Measurements from ENCODE around the gene HIVEP3. TPM values are rescaled to one million over a fixed set of nuclear protein-coding genes. Genes with fewer than 3 reads are reported as not detected.

Gene HIVEP3
- total and polyA plus RNA-seq, 4 experiments from 2014 or later: 8.2 to 12.8 (median 10.8) TPM

DNA sequence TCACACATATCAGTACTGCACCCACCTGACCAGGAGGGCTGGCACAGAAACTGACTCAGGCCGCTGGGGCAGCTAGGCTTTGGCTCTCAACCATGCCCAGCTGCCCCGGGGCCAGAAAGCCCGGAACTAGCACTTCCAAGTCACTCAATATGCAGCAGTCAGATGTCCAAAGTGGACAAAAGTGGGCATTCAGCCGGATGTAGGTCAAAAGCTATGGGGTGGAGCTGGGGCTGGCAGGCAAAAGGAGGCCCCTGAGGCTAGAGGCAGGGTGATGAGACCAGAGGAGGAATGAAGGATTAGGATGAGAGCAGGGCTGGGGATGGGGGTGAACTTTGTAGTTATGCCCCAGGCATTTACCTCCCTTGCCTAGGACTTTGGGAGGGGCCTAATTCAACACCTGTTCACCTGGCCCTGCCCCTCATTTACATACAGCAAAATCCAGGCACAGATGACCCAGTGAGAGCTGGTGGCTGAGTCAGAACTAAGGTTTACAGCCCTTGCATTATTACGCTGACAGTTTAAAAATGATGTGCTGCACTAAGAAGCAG lies 403.5 kb downstream of the HIVEP3 start:
- Mint-ChIP-seq H3K4me1 (peaks cover 0 to 6% (median 5%) of the 10 kb centered on the region in 4 donors), H3K27ac (no peak overlapping the region), H3K27me3 (no peaks in the 10 kb centered on the region), H3K4me3 (no peak overlapping the region), H3K36me3 (peaks cover 13 to 16% of the 10 kb centered on the region in 2 donors), H3K9me3 (no peaks in the 10 kb centered on the region)
- peak in 1 of 5 donors; percentile 5 for DNase-seq
- no peak overlapping the region for H3K4me3 ChIP-seq (ENCODE audit: low read length in 2 of 2)
- H3K4me1 ChIP-seq (ENCODE audit: insufficient read depth, low read length): peaks cover 4% of the 10 kb centered on the region
- intact Hi-C loops (cut with micrococcal nuclease): no loop called here
- POLR2A ChIA-PET (ENCODE audit: partially characterized antibody): no interaction called here
- CTCF ChIA-PET (ENCODE audit: partially characterized antibody): interaction anchor here (0.9 to 1.9 kb wide), 6 partner anchors 8 to 659 kb away, joined by 3 to 6 read pairs (median 4); no protein-coding TSS in a partner anchor
- H3K27me3 ChIP-seq (ENCODE audit: insufficient read depth, low read length): no peaks in the 10 kb centered on the region
- no peaks in the 10 kb centered on the region for H3K36me3 ChIP-seq (ENCODE audit: insufficient read depth, low read length)
- no peak overlapping the region for H3K27ac ChIP-seq (ENCODE audit: low read depth, low read length)
- H3K9me3 ChIP-seq (ENCODE audit: control insufficient read depth in 1 of 2, low read length in 2 of 2): no peaks in the 10 kb centered on the region

DNA sequence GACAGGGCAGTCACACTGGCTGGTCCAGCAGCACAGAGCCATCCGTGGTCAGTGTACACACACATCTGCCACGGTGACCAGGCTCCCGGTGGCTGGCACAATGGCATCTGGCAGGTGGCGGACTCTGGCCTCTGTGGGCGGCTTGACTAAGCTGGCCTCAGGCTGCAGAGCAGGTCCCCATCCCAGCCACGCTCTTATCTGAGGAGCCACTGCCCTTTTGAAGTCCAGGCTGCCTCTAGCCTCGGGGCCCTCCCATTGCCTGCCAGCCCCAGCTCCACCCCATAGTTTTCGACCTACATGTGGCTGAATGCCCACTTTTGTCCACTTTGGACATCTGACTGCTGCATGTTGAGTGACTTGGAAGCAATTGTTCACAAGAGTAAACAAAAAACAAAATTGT lies 404.3 kb downstream of the HIVEP3 start:
- intact Hi-C loops (cut with micrococcal nuclease): no loop called here
- H3K27ac Mint-ChIP-seq: no peak overlapping the region
- no peaks in the 10 kb centered on the region for H3K9me3 Mint-ChIP-seq
- H3K27me3 Mint-ChIP-seq: no peaks in the 10 kb centered on the region
- Histone ChIP-seq H3K36me3 (ENCODE audit: insufficient read depth, low read length) (no peaks in the 10 kb centered on the region), H3K27ac (ENCODE audit: low read depth, low read length) (no peak overlapping the region), H3K4me3 (ENCODE audit: low read length in 2 of 2) (no peak overlapping the region), H3K27me3 (ENCODE audit: insufficient read depth, low read length) (no peaks in the 10 kb centered on the region), H3K4me1 (ENCODE audit: insufficient read depth, low read length) (peaks cover 4% of the 10 kb centered on the region), H3K9me3 (ENCODE audit: control insufficient read depth in 1 of 2, low read length in 2 of 2) (no peaks in the 10 kb centered on the region)
- ChIA-PET POLR2A (ENCODE audit: partially characterized antibody) (no interaction called here), CTCF (ENCODE audit: partially characterized antibody) (interaction anchor here (1.3 to 1.5 kb wide), 2 partner anchors 22 to 355 kb away, joined by 4 read pairs; no protein-coding TSS in a partner anchor)
- H3K4me1 Mint-ChIP-seq: peaks cover 0 to 6% (median 5%) of the 10 kb centered on the region in 4 donors
- no peak for DNase-seq
- H3K4me3 Mint-ChIP-seq: no peak overlapping the region
- peaks cover 14 to 15% of the 10 kb centered on the region in 2 donors for H3K36me3 Mint-ChIP-seq

DNA sequence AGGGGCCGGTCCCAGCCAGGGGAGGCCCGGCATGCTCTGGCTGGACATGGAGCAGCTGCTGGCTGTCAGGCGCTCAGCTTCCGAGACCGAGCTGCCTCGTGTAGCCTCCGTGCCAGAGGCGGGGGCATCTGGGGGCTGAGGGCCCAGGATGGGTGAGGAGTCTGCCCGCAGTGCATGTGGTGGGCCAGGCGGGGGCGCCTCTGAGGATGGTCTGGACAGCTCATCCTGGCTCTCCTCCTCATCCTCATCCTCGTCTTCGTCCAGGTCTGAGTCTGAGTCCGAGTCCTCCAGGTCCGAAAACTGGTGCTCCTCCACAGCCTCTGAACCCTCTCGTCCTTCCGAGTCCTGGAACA lies 405.4 kb downstream of the HIVEP3 start:
- Histone ChIP-seq H3K27me3 (ENCODE audit: insufficient read depth, low read length) (no peaks in the 10 kb centered on the region), H3K36me3 (ENCODE audit: insufficient read depth, low read length) (no peaks in the 10 kb centered on the region), H3K4me1 (ENCODE audit: insufficient read depth, low read length) (peaks cover 4% of the 10 kb centered on the region), H3K27ac (ENCODE audit: low read depth, low read length) (no peak overlapping the region), H3K9me3 (ENCODE audit: control insufficient read depth in 1 of 2, low read length in 2 of 2) (no peaks in the 10 kb centered on the region), H3K4me3 (ENCODE audit: low read length in 2 of 2) (no peak overlapping the region)
- H3K4me3 Mint-ChIP-seq: no peak overlapping the region
- H3K4me1 Mint-ChIP-seq: peaks cover 0 to 6% (median 5%) of the 10 kb centered on the region in 4 donors
- H3K27me3 Mint-ChIP-seq: no peaks in the 10 kb centered on the region
- POLR2A ChIA-PET (ENCODE audit: partially characterized antibody): no interaction called here
- H3K9me3 Mint-ChIP-seq: no peaks in the 10 kb centered on the region
- CTCF ChIA-PET (ENCODE audit: partially characterized antibody): no interaction called here
- intact Hi-C loops (cut with micrococcal nuclease): no loop called here
- H3K27ac Mint-ChIP-seq: no peak overlapping the region
- H3K36me3 Mint-ChIP-seq: peaks cover 14 to 15% of the 10 kb centered on the region in 2 donors
- DNase-seq: no peak

DNA sequence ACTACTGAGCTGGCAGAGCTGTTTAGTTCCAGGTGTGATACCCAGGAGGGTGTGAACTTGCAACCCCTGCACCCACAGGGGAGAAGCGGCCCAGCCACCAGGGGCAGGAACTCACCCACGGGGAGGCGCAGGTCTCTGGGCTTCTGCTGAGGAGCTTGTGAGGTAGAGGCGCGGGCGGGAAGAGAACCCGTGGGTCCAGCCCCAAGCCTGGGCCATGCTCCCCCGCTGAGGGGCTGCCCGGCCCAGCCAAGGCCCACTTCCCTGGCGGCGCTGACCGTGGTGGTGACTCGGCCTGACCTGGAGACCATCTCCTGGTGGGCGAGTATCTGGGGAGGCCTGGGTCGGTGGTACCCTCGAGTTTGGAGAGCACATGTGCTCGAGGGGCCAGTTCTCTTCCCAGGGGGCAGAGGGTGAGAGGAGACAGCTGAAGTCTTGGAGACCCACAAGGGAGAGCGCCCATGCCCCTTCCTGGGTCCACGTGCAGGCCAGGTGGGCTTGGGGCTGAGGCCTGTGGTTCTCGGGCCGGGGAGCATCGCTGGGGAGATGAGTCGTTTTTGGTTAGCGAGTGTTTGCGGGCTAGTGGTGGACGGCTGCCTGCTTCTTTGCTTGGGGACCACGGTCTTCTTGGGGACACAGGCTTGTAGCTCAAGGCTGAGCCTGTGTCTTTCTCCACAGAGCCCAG lies 405.9 kb downstream of the HIVEP3 start:
- CTCF ChIA-PET (ENCODE audit: partially characterized antibody): no interaction called here
- intact Hi-C loops (cut with micrococcal nuclease): no loop called here

DNA sequence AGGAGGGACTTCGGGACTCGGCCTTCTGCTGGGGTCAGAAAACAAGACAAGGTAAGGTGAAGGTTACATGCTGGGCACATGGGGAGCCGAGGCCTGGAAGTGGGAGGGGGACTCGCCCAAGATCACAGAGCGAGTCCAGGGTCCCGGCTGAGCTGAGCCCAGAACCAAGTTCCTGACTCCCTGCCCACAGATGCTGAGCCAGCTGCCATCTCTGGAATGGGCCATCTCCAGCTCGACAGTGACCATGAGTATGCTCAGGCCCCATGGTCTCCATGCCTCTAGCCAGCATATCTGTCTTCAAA lies 407.5 kb downstream of the HIVEP3 start:
- intact Hi-C loops (cut with micrococcal nuclease): no loop called here
- no peaks in the 10 kb centered on the region for H3K36me3 ChIP-seq (ENCODE audit: insufficient read depth, low read length)
- Mint-ChIP-seq H3K36me3 (peaks cover 11 to 14% of the 10 kb centered on the region in 2 donors), H3K4me1 (peaks cover 0 to 1% (median 0%) of the 10 kb centered on the region in 4 donors), H3K27me3 (no peaks in the 10 kb centered on the region), H3K4me3 (no peak overlapping the region), H3K27ac (no peak overlapping the region), H3K9me3 (no peaks in the 10 kb centered on the region)
- peaks cover under 1% of the 10 kb centered on the region for H3K4me1 ChIP-seq (ENCODE audit: insufficient read depth, low read length)
- H3K4me3 ChIP-seq (ENCODE audit: low read length in 2 of 2): no peak overlapping the region
- no peak for DNase-seq
- no peak overlapping the region for H3K27ac ChIP-seq (ENCODE audit: low read depth, low read length)
- no peaks in the 10 kb centered on the region for H3K9me3 ChIP-seq (ENCODE audit: control insufficient read depth in 1 of 2, low read length in 2 of 2)
- ChIA-PET POLR2A (ENCODE audit: partially characterized antibody) (no interaction called here), CTCF (ENCODE audit: partially characterized antibody) (no interaction called here)
- no peaks in the 10 kb centered on the region for H3K27me3 ChIP-seq (ENCODE audit: insufficient read depth, low read length)

More for the DNA sequence above, 405.9 kb downstream of the HIVEP3 start:
- H3K4me3 ChIP-seq (ENCODE audit: low read length in 2 of 2): no peak overlapping the region
- H3K27ac ChIP-seq (ENCODE audit: low read depth, low read length): no peak overlapping the region
- POLR2A ChIA-PET (ENCODE audit: partially characterized antibody): no interaction called here
- no peaks in the 10 kb centered on the region for H3K27me3 ChIP-seq (ENCODE audit: insufficient read depth, low read length)
- peaks cover 12 to 14% of the 10 kb centered on the region in 2 donors for H3K36me3 Mint-ChIP-seq
- peaks cover 0 to 6% (median 5%) of the 10 kb centered on the region in 4 donors for H3K4me1 Mint-ChIP-seq
- no peaks in the 10 kb centered on the region for H3K9me3 Mint-ChIP-seq
- no peaks in the 10 kb centered on the region for H3K9me3 ChIP-seq (ENCODE audit: control insufficient read depth in 1 of 2, low read length in 2 of 2)
- no peaks in the 10 kb centered on the region for H3K27me3 Mint-ChIP-seq
- no peak for DNase-seq
- H3K4me1 ChIP-seq (ENCODE audit: insufficient read depth, low read length): peaks cover 4% of the 10 kb centered on the region
- H3K36me3 ChIP-seq (ENCODE audit: insufficient read depth, low read length): no peaks in the 10 kb centered on the region
- no peak overlapping the region for H3K27ac Mint-ChIP-seq
- H3K4me3 Mint-ChIP-seq: no peak overlapping the region

DNA sequence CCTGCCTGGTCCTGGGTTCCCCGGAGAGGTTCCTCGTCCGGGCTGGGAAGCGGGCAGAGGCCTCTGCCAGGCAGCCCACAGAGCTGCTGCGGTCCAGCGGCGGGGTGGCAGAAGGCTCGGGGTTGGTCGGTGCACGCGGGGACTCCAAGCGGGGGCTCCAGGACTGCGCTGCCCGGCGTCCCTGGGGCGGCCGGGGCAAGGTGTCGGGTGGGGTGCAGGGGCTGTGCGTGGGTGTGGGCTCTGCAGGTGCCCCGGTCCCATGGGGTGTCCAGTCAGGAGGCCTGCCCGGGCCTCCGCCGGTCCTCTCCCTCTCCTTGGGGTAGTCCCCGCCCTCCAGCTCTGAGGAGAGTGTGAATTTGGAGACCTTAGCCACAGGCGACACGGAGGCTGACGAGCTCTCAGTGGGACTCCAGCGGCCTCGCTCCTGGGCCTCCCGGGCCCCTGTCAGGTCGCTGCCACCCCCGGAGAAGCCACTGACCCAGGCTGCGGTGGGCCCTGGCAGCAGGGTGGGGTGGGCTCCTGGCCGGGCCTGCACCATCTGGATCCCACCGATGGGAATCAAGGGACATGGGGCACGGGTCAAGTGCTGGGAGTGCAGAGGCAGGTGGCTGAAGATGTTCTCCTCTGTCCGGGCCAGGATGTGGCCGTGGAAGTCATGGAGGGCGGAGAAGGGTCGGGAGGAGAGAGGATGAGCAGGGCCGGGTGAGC lies 408.0 kb downstream of the HIVEP3 start:
- no peak overlapping the region for H3K27ac ChIP-seq (ENCODE audit: low read depth, low read length)
- Mint-ChIP-seq H3K4me3 (no peak overlapping the region), H3K36me3 (peaks cover 11 to 14% of the 10 kb centered on the region in 2 donors), H3K9me3 (no peaks in the 10 kb centered on the region), H3K4me1 (peaks cover 0 to 1% (median 0%) of the 10 kb centered on the region in 4 donors), H3K27me3 (no peaks in the 10 kb centered on the region), H3K27ac (no peak overlapping the region)
- H3K4me3 ChIP-seq (ENCODE audit: low read length in 2 of 2): no peak overlapping the region
- DNase-seq: no peak
- H3K27me3 ChIP-seq (ENCODE audit: insufficient read depth, low read length): no peaks in the 10 kb centered on the region
- POLR2A ChIA-PET (ENCODE audit: partially characterized antibody): no interaction called here
- intact Hi-C loops (cut with micrococcal nuclease): no loop called here
- H3K4me1 ChIP-seq (ENCODE audit: insufficient read depth, low read length): no peaks in the 10 kb centered on the region
- H3K36me3 ChIP-seq (ENCODE audit: insufficient read depth, low read length): no peaks in the 10 kb centered on the region
- CTCF ChIA-PET (ENCODE audit: partially characterized antibody): no interaction called here
- no peaks in the 10 kb centered on the region for H3K9me3 ChIP-seq (ENCODE audit: control insufficient read depth in 1 of 2, low read length in 2 of 2)

DNA sequence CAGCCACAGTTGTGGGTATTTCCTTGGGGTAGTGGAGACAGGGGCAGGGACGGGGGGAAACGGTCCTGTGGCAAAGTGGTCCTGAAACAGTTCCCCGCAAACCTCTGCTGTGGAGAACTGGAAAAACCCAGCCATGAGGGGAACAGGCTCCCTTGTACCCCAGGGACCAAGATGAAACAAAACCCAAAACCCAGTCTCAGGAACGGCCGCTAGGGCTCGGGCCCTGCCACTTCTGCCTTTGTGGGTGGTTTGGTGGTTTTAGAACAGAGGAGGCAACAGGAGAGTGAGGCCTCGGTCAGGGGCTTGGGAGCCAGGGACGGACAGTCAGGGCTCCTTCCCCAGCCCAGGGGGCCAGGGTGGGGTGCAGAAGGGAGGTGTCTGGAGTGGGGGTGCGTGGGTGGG lies 409.5 kb downstream of the HIVEP3 start:
- Mint-ChIP-seq H3K36me3 (peaks cover 11 to 14% of the 10 kb centered on the region in 2 donors), H3K4me1 (peaks cover 0 to 3% (median 0%) of the 10 kb centered on the region in 4 donors), H3K9me3 (no peaks in the 10 kb centered on the region), H3K27me3 (no peaks in the 10 kb centered on the region), H3K27ac (no peak overlapping the region), H3K4me3 (no peak overlapping the region)
- no peaks in the 10 kb centered on the region for H3K4me1 ChIP-seq (ENCODE audit: insufficient read depth, low read length)
- no peaks in the 10 kb centered on the region for H3K9me3 ChIP-seq (ENCODE audit: control insufficient read depth in 1 of 2, low read length in 2 of 2)
- no peak for DNase-seq
- no peaks in the 10 kb centered on the region for H3K27me3 ChIP-seq (ENCODE audit: insufficient read depth, low read length)
- intact Hi-C loops (cut with micrococcal nuclease): no loop called here
- no peak overlapping the region for H3K4me3 ChIP-seq (ENCODE audit: low read length in 2 of 2)
- H3K36me3 ChIP-seq (ENCODE audit: insufficient read depth, low read length): no peaks in the 10 kb centered on the region
- POLR2A ChIA-PET (ENCODE audit: partially characterized antibody): no interaction called here
- CTCF ChIA-PET (ENCODE audit: partially characterized antibody): no interaction called here
- H3K27ac ChIP-seq (ENCODE audit: low read depth, low read length): no peak overlapping the region
